ENCODE results near the gene RAB17.

RAB17 gene

DNA sequence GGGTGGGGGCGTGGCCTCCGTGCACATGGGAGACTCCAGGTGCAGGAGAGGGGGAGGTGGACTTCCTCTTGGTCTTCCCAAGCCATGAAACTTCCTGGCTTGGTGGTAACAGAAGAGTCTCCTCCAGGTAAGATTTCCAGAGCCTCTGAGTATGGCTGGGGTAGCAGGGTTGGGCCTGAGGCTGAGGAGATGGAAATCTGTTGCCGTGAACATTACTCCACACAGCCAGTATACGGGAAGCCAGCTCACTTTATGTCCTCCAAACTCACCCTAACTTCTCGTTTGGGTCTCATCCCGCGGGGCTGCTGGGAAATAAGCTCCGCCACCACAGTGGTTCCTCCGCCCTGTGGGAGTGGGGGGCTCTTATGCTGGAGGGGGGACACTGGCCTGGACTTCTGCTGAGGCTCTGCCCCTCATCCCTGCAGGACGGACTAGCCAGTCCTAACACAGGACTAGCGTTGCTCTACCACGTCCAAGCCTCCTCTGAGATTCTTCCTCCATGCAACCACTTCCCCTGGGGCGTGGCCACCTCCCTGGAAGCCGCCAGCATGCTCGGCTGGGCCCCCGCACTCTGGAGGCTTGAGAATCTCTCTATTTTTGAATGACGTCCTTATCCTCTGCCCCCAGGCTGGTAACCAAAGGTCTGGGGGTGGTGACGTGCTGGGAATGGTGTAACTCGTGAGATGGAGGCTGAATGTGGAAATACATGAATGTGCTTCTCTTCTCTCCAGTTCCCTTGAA is 777 bp upstream of the RAB17 start:
- Histone ChIP-seq H3K4me3 (ENCODE audit: low read length) (no peak overlapping the region), H3K4me1 (ENCODE audit: low read length) (no peaks in the 10 kb centered on the region), H3K79me2 (ENCODE audit: low read length) (no peaks in the 10 kb centered on the region), H3K27ac (ENCODE audit: low read length) (no peak overlapping the region), H2AFZ (ENCODE audit: low read length) (no peak overlapping the region), H3F3A (ENCODE audit: insufficient read depth, low read length) (no peaks in the 10 kb centered on the region), H3K9me3 (replicated peaks; ENCODE audit: insufficient read depth, low read length) (no peaks in the 10 kb centered on the region), H3K36me3 (replicated peaks; ENCODE audit: insufficient read depth, low read length) (no peaks in the 10 kb centered on the region), H4K20me1 (ENCODE audit: insufficient read depth, low read length) (no peaks in the 10 kb centered on the region), H3K27me3 (replicated peaks; ENCODE audit: insufficient read depth, low read length) (no peaks in the 10 kb centered on the region), H3K4me2 (ENCODE audit: low read depth, low read length) (no peak overlapping the region), H3K9ac (ENCODE audit: low read length) (no peak overlapping the region), H3K9me2 (replicated peaks; ENCODE audit: insufficient read depth, low read length) (no peaks in the 10 kb centered on the region)
- no peak for DNase-seq
- TF ChIP-seq, protein P1, sequence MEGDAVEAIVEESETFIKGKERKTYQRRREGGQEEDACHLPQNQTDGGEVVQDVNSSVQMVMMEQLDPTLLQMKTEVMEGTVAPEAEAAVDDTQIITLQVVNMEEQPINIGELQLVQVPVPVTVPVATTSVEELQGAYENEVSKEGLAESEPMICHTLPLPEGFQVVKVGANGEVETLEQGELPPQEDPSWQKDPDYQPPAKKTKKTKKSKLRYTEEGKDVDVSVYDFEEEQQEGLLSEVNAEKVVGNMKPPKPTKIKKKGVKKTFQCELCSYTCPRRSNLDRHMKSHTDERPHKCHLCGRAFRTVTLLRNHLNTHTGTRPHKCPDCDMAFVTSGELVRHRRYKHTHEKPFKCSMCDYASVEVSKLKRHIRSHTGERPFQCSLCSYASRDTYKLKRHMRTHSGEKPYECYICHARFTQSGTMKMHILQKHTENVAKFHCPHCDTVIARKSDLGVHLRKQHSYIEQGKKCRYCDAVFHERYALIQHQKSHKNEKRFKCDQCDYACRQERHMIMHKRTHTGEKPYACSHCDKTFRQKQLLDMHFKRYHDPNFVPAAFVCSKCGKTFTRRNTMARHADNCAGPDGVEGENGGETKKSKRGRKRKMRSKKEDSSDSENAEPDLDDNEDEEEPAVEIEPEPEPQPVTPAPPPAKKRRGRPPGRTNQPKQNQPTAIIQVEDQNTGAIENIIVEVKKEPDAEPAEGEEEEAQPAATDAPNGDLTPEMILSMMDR (IDR thresholded peaks at IDR 0.05; ENCODE audit: low read length) = no peak
- TF ChIP-seq EZH2 (optimal IDR thresholded peaks at IDR 0.05; ENCODE audit: low read depth, low read length) (no peak), EZH2phosphoT487 (IDR thresholded peaks at IDR 0.05; ENCODE audit: low read length) (no peak)

DNA sequence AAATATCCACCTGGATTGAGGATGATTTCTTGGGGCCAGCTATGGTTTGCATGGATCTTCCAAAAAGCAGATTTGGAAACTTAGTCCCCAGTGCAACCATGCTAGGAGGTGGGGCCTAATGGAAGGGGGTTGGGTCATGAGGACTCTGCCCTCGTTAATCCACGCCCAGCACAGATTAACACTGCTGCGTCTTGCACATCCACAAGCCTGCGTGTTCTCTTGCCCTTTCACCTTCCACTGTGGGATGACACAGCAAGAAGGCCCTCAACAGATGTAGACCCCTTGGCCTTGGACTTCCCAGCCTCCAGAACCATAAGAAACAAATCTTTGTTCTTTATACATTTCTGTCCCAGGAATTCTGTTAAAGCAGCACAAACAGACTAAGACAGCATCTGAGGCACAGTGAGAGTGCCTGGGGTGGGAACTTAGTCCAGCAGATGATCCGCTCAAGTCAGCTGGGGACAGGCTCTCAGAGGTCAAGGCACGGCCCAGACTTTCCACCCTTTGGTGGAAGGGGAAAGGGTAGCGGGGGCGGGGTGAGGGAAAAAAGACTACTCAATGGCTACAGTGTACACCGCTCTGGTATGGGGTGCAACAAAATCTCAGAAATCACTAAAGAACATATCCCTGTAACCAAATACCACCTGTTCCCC is 2.4 kb downstream of the RAB17 start:
- no peak for DNase-seq
- H3K27me3 ChIP-seq (replicated peaks; ENCODE audit: insufficient read depth, low read length) = no peaks in the 10 kb centered on the region
- no peak for TF ChIP-seq EZH2phosphoT487 (IDR thresholded peaks at IDR 0.05; ENCODE audit: low read length)
- H3F3A ChIP-seq (ENCODE audit: insufficient read depth, low read length) = no peaks in the 10 kb centered on the region
- no peak overlapping the region for H3K9ac ChIP-seq (ENCODE audit: low read length)
- no peaks in the 10 kb centered on the region for H4K20me1 ChIP-seq (ENCODE audit: insufficient read depth, low read length)
- H2AFZ ChIP-seq (ENCODE audit: low read length) = no peak overlapping the region
- no peak overlapping the region for H3K4me3 ChIP-seq (ENCODE audit: low read length)
- no peaks in the 10 kb centered on the region for H3K9me2 ChIP-seq (replicated peaks; ENCODE audit: insufficient read depth, low read length)
- no peaks in the 10 kb centered on the region for H3K4me1 ChIP-seq (ENCODE audit: low read length)
- H3K4me2 ChIP-seq (ENCODE audit: low read depth, low read length) = no peak overlapping the region
- H3K9me3 ChIP-seq (replicated peaks; ENCODE audit: insufficient read depth, low read length) = no peaks in the 10 kb centered on the region
- H3K27ac ChIP-seq (ENCODE audit: low read length) = no peak overlapping the region
- H3K79me2 ChIP-seq (ENCODE audit: low read length) = no peaks in the 10 kb centered on the region
- no peaks in the 10 kb centered on the region for H3K36me3 ChIP-seq (replicated peaks; ENCODE audit: insufficient read depth, low read length)

DNA sequence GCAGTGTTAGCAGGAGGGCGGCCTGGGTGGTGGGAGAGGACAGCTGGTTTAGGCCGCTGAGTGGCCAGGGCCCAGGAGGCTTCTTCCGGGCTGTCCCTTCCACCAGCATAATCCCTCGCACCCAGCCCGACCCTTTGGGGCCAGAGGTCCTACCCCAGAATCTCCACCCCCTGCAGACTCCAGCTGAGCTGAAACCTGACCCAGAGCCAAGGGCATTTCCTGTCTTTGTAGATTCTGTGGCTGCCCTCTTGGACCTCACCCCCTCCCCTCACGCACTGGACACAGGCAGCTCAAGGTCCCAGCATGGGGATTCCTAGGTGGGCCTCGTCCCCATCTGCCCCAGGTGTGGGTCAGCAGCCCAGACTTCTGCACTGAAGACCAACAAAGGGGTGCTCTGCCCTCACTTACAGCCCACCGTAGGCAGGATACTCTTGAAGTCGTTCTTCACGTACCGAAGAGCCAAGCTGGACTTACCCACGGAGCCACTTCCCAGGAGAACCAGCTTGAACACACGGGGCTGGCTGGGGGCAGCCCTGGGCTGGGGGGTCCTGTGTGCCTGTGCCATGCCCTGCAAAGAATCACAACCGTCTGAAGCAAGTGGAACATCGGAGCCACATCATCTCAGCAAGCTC is 4.8 kb downstream of the RAB17 start:
- no peaks in the 10 kb centered on the region for H3K9me3 ChIP-seq (replicated peaks; ENCODE audit: insufficient read depth, low read length)
- H3K27me3 ChIP-seq (replicated peaks; ENCODE audit: insufficient read depth, low read length) = no peaks in the 10 kb centered on the region
- no peaks in the 10 kb centered on the region for H3K9me2 ChIP-seq (replicated peaks; ENCODE audit: insufficient read depth, low read length)
- DNase-seq = no peak
- no peak overlapping the region for H2AFZ ChIP-seq (ENCODE audit: low read length)
- no peak overlapping the region for H3K27ac ChIP-seq (ENCODE audit: low read length)
- H3K9ac ChIP-seq (ENCODE audit: low read length) = no peak overlapping the region
- no peaks in the 10 kb centered on the region for H3K4me1 ChIP-seq (ENCODE audit: low read length)
- no peaks in the 10 kb centered on the region for H4K20me1 ChIP-seq (ENCODE audit: insufficient read depth, low read length)
- no peak overlapping the region for H3K4me3 ChIP-seq (ENCODE audit: low read length)
- H3K79me2 ChIP-seq (ENCODE audit: low read length) = no peaks in the 10 kb centered on the region
- no peak overlapping the region for H3K4me2 ChIP-seq (ENCODE audit: low read depth, low read length)
- no peaks in the 10 kb centered on the region for H3K36me3 ChIP-seq (replicated peaks; ENCODE audit: insufficient read depth, low read length)
- H3F3A ChIP-seq (ENCODE audit: insufficient read depth, low read length) = no peaks in the 10 kb centered on the region
- TF ChIP-seq, protein P1 (IDR thresholded peaks at IDR 0.05; ENCODE audit: low read length) = no peak
- TF ChIP-seq EZH2 (optimal IDR thresholded peaks at IDR 0.05; ENCODE audit: low read depth, low read length) (no peak), EZH2phosphoT487 (IDR thresholded peaks at IDR 0.05; ENCODE audit: low read length) (no peak)
